NCI-H2227 treated with DMSO at 0.1 percent for 48 hours (cell line): ENCODE results near the gene HIVEP3.
"Not testable (repeated sequence)": the region's sequence is repeated elsewhere in the genome, so short reads cannot be mapped to it uniquely, and the experiment has no call there.

Experiments
- DNase-seq: peaks from one replicate; lab custom pipeline; 2025; lab: John Stamatoyannopoulos, UW

The HIVEP3 gene

DNA sequence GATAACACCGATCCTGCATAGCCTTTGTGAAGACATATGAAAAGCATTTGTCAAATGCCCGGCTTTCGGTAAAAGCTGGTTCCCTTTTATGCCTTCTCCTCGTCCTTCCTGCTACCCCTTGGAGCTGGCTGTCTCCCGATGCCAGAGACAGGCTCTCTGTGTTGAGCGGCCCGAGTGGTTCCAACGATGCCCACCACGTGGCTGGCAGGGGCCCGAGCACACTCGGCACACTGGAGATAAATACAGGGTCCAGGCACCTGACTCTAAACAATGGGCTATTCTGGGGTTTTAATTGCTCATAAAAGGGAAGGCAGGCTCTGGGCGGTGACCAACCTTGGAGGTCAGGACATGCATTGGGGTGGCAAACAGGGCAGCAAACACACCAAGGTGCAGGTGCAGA is 207.1 kb downstream of the HIVEP3 start:
- DNase-seq: no peak

DNA sequence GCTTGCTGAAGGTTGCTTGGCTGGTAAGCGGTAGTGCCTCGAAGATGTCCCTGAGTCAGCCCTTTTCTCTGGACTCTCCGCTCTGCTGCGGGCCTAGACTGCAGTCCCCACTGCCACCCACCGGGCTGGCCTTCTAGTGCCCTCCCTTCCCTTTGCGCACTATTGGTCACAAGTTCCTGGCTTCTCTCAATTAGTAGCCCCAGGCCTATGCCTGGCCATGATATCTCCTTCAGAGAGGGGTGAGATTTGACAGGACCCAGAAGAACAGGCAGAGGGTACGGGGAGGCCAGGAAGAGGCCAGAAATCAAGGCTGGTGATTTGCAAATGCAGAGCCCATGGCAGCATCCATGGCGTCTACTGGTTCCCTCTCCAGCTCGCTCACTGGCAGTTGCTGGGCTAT is 207.7 kb downstream of the HIVEP3 start:
- DNase-seq: no peak

DNA sequence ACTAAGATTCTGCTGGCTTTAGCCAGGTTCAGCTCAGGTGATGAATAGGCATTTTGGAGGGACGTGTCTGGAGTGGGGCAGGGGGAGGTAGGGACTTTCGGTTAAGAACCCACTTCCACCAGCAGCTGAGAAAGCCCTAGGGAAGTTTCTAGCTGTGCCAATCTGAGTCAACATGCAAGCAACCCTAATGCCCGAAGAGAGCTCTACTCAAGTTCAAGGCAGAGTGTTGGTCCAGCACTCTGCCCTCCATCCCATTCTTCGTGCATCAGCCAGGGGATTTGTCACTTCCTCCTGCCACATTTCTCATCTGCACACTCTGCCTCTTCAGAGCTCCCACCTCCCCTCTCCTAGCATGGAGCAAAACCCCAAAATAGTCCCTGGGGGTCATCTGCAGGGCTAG is 208.8 kb downstream of the HIVEP3 start:
- no peak for DNase-seq

DNA sequence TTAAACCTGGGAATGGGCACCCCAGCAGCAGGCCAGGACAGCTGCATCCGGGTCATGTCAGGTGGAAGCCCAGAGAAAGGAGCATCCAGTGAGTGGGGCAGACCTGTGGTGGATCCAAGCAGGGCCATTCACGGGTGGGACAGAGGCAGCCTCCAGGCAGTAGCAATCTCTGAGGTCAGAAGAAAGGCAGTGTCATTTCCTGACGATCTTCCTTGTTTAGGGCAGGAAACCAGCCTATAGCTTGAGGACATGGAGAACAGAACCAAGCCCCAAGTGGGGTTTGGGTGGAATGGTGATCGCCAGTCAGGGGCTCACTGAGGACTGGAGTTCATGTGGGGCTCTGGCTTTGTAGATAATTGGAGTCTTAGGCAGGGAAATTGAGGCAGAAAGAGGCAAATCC is 209.4 kb downstream of the HIVEP3 start:
- DNase-seq: no peak

DNA sequence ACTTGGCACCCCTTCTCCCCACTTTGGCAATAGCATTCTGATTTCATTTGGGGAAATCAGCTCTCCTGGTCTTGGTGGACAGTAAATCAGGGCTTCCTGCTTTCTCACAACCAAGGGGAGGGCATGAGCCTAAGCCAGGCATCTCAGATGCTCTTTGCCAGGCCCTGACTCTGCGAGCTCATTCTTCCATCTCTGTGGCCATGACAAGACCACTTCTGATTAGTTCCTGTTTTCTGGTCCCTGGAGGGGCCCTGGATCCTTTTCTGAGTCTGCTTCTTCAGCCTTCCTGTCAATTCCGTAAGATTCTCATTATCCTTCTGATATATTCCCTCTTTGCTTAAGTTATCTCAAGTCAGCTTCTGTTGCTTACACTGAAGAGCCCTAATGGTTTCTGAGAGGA is 210.4 kb downstream of the HIVEP3 start:
- no peak for DNase-seq

DNA sequence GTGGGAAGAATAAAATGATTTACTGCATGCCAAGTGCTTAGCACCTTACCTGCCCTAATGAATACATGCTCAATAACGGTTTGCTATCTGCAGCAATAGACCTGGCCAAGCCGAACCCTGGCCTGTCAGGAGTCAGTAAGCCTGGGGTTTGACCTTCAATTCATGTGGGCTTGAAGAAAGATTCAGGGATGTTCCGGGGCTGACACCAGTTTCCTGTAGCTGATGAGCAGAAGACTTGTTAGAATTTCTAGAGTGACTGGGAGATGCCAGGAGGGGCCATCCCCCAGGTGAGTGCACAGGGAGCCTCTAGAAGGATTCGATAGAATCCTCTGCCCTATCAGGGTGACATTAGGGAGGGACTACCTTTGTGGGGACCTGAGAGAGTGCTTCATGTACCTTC is 210.9 kb downstream of the HIVEP3 start:
- DNase-seq: no peak

DNA sequence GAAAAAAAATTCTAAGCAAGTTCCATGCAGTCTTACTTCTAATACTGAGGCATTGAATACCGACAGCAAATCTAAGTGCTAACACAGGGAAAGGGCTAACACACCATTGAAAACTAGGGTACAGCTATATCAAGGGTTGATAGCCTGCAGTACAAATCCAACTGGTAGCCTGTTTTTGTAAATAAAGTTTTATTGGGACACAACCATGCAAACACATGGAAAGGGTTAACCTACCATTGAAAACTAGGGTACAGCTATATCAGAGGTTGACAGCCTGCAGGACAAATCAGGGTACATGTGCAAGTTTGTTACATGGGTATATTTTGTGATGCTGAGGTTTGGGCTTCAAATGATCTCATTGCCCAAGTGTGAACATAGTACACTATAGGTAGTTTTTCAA is 212.9 kb downstream of the HIVEP3 start:
- no peak for DNase-seq

DNA sequence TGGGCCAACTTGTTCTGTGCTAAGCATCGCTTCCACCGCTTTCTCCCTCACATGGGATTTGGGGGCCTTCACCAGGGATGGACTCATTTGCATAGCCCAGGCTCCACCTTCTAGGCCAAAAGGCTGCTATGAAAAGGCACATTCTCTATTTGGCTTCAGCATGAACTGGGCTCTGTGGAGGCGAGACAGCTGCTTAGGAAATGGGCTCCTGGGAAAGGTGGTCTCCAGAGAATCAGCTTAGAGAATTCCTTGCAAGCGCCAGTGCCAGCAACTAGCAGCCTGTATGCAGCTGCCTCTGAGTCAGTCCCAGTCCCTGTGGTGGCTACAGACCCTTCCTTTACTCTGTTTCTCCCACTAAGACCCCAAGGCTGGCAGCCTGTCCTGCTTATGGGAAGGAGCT is 214.5 kb downstream of the HIVEP3 start:
- DNase-seq: no peak

DNA sequence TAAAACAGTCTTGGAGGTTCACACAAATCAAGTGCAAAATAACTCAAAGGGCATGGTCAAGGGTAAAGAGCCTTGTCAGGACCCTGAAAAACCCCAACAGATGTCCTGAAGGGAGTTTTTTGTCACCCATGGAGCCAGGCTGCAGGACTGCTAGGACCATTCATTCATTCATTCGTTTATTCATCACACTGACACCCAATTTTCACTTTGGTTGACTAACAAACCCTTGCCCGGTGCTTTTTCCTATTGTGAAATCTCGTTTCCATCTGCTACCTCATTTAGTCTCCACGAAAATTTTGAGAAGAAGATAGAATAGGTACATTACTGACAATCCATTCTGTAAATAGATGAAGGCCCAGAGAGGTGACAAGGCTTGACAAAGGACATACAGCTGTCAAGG is 216.0 kb downstream of the HIVEP3 start:
- DNase-seq: no peak

DNA sequence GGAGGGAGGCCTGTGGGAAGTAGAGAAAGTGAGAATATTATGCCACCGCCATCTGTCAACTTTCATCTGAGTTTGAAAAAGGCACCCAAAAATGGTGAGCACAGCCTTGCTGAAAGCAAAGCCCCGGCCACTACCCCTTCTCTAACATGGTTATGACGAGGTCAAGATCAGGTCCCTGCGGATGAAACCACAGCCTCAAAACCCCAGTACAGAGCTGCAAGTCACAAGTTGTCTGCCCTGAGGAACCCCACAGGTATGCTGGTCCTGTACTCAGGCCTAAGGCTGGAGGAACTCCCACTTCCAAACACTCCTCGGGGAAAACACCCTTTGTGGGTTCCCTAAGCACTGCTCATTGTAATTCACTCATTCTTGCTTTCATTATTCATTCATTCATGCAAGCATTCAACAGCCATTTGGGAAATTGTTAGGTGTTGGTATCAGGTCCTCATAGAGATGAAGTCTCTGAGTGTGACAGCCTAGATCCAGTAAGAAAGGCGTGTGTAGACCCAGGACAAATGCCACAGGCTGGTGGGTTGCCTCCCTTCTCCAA is 217.7 kb downstream of the HIVEP3 start:
- DNase-seq: no peak

DNA sequence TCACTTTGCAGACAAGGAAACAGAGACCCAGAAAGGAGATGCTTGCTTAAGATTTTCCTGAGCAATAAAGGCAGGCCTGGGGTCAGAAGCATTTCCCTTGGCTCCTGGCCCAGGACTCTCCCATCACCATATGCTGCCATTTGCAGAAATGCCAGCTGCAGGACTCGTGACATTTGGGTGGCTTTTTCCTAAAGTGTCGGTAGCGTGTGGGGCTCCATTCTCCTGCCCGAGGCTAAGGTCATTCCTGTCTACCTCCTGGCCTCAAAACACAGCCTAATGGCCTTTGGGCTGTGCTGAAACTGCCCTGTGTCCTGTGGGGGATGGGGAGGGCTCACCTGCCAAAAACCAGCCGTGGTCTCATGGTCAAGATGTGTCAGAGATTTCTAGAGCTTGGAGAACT is 218.1 kb downstream of the HIVEP3 start:
- no peak for DNase-seq

DNA sequence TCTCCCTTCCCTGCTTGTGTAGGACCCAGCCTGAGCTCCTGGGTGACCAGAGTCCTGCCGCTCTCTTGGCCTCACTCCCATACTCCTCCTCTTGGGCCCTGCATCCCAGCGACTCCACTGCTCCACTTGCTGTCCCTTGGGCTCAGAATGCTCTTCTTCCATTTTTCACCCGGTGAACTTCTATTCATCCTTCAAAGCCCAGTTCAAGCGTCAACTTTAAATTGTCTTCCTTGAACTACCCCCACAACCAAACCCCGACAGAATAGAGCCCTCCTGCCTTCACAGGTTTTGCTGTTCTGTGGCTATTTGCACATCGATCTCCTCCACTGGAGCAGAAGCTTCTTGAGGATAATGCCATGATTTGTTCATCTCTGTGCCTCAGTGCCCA is 218.9 kb downstream of the HIVEP3 start:
- DNase-seq: no peak

DNA sequence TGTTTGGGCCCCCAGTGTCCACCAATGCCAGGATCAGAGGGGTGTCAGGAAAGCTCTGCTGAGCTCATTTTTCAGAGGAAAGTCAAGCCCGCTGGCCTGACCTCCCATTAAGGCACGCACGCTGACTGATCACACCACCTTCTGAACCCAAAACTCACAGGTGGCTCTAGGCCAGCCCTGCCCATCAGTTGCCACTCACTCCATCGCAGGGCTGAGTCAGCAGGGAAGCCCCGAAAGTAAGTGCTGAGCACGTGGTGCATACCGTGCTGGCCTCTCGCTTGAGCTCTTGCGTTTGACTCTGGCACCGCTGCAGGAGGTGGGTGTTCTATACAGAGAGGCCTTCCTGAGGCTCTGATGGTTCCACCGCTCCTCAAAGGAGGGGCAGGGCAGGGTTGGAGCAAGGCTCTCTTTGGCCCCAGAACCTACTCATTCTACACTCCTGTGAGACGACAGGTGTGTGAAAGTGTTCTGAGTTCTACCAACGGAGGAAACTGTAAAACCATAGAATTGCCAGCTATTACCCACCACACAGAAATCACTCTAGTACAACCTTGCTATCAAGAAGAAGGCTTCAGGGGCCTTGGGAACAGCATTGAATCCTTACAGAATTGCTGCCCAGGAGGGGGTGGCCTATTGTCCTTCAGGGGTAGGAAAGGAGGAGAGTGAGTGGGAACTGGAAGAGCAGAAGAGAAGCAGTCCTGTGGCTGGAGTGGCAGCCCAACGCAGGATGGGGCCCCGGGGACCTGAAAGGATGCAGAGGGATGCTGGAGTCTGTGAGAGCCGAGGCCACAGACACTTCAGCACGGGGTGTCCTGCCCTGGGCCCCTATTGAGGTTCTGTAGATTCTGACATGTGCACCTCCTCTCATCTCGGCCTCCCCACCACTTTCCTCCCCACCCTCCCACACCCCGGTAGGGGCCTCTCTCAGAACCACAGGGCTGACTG is 219.5 kb downstream of the HIVEP3 start:
- DNase-seq: no peak

DNA sequence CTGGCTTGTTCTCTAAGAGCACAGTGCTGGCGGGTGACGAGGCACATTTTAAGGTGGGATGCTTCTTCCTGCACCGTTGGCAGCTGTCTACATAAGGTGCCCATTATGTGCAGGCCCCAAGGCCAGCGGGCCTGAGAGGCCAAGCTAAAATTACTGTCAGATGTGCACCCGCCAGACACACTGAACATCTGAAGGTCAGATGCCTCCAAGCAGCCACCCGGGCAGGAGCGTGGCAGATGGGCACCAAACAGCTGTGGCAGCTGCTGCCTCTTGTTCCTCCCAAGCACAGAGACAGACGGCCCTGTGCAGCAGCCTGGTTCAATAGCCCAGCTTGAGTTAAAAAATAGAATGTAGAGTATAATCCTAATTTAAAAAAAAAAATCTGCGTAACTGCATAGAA is 222.3 kb downstream of the HIVEP3 start:
- DNase-seq: no peak

DNA sequence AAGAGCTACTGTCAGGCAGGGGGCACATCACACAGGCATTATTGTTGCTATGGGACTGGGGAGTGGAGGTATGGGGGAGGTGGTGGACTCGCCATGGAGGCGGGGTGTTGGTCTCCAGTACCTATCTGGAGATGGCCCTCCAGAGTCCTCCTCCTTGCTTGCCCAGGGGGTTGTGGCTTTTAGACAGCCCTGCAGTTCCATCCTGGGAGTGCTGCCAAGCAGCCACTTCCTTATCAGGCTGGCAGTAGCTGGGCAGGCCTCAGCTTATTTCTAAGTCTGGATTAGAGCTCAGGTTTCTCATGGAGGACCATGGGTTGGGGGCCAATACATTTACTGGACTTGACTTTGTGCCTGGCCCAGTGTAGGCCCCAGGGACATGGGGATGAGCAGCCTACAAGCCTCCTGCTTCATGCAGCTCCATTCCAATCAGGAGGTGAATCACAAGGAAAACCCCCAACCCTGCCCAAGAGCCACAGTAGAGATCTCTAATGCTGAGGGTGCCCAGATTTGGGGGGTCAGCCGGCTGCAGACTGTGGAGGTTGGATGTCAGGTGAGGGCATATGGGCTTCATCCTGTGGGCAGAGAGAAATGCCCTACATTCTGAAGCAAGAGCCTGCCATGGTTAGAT is 223.5 kb downstream of the HIVEP3 start:
- DNase-seq: no peak

DNA sequence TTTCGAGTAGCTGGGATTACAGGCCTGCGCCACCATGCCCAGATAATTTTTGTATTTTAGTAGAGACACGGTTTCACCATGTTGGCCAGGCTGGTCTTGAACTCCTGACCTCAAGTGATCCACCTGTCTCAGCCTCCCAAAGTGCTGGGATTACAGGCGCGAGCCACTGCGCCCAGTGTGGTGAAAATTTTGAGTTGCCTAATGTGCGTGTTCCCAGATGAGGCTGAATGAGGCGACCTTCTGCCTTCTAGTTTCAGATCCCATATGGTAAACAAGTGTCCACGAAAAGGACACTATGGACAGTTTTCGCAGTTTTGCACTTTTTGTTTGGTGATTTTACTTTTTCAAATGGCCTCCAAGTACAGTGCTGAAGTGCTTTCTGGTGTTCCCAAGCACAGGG is 226.8 kb downstream of the HIVEP3 start:
- DNase-seq: not testable (repeated sequence)

DNA sequence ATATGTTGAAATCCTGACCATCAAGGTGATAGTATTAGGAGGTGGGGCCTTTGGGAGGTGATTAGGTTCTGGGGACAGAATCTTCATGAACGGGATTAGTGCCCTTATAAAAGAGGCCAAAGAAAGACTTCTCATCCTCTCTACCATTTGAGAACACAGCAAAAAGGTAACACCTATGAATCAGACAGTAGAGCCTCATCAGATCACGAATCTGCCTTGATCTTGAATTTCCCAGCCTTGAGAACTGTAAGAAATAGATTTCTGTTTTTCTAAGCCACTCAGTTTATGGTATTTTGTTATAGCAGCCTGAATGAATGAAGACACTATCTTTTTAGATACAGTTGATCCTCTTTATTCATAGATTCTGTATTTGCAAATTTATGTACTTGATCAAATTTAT is 227.3 kb downstream of the HIVEP3 start:
- DNase-seq: no peak

DNA sequence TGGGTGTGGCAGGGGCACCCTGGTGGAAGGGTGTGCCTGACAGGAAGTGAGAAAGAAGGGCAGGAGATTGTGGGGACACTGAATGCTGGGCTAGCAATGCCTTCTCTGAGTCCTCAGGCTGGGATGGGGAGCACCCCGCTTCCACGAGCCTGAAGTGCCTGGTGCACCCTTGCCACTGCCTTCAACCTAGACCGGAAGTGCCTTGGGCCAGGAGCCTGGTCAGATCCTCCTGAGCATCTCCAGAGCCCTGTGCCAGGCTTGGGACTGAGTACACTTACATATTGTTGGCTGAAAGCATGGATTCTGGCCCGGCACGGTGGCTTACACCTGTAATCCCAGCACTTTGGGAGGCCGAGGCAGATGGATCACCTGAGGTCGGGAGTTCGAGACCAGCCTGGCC is 228.4 kb downstream of the HIVEP3 start:
- no peak for DNase-seq

DNA sequence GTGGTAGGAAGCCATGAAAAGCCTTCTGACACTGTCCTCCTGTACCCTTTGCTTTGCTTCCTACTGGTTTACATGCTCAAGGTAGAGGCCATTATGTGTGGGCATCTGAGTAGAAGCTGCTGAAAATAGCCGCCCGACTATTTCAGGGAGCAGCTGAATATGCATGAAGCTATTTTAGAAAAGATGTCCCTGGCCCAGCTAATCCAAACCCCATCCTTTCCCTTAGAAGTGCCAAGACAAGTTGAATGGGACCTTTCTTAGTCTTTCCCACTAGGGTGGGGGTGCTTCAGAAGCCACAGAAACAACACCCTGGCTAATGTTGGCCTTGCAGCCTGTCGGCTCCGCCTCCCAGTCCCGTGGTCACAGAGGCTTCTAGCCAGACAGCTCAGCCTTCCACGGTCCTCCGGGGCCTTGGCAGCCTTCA is 229.2 kb downstream of the HIVEP3 start:
- DNase-seq: no peak

DNA sequence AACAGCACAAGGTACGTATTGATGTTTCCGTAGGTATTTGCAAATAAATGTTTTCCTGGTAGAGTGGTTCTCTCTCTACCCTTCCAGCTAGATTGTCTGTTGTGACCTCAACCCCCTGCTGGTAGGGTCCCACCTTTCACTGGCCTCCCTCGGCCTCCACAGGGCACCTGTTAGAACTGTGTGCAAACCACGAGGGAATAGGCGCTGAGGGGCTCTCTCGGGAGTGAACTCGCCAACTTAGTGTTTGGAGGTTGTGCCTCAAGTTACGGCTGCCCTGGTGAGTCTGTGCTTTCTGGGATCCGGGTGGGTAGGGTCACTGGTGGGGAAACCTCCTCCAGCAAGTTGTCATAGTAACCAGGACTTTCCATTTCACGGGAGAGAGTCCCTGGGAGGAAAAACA is 229.6 kb downstream of the HIVEP3 start:
- DNase-seq: no peak

DNA sequence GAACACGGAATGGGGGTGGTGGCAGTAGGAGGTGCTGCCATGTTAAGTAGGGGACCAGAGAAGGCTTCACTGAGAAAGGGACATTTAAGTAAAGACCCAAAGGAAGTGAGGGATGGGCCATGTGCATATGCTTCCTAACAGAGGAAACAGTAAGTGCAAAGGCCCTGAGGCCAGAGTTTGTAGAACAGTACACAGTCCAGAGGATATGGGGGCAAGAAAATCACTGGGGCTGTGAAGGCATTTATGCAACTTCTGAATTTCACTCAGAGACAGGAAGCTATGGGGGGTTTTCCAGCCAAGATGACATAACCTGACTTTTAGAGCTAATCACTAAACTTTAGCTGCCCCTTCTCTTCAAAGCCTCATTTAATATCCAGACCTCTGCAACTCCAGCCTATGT is 231.7 kb downstream of the HIVEP3 start:
- DNase-seq: no peak

DNA sequence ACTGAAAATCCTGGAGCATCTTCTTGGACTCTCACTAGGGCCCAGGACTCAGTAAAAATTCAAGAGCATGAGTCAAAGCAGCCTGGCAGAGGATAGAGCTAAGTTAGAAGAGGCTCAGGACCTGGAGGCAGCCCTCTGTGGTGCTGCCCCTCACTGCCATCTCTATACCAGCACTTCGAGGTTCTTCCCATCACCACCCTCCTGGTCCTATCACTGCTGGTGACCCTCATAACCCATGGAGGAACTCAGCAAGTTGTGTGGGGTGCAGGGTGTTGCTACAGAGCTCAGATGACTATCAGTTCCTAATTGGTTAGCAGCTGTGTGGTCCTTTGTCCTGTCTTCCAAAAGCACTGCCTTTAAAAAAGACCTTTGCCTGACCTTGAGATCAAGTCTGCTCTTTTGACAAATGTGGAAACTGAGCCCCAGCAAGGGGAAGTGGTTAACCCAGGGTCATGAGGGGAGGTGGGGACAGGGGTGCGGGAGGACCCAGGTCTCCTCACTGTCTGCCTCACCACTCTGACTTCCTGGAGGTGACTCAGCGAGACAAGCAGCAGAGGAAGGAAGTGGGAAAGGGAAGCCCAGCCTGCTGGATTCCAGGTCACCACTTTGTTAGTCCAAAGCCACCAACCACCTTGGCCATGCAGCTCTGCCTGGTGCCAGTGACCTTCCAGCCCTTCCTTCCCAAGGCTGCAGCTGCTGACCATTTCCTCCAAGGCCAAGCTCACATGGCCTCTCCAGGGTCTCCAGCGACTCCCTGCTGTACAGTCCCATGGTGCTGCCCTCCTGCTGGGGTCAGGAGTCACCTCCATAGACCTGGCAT is 234.8 kb downstream of the HIVEP3 start:
- no peak for DNase-seq
